IMR-90 (cell line): ENCODE results near the gene AGAP1. TPM values are rescaled to one million over a fixed set of nuclear protein-coding genes. Genes with fewer than 3 reads are reported as not detected.

Experiments
- ATAC-seq: fragments of 200-7000 bp; cut with Tn5 transposase; 2 replicates; pipeline ENCODE4 v1.9.1; 2020; ENCODE audit warnings: low read depth, mild to moderate bottlenecking, moderate library complexity
- BruUV-seq: library from RNA; stranded (reverse); fragments of 400-500 nt; replicated peaks from 2 replicates; lab custom pipeline; 2021; lab: Mats Ljungman, UMichigan
- CTCF ChIA-PET: fragments of 300-600 bp; formaldehyde crosslinking; extraction: SDS; loops from one replicate; lab custom pipeline; 2021; ENCODE audit warnings: antibody characterized with exemption; lab: Yijun Ruan, JAX
- POLR2A ChIA-PET: fragments of 300-600 bp; sonication (Branson Sonifier 250); formaldehyde crosslinking; loops from one replicate; lab custom pipeline; 2022; ENCODE audit warnings: antibody characterized with exemption; ENCODE audit not compliant: unreplicated experiment; lab: Charles Lee
- DNase-seq: peaks from one replicate; pipeline ENCODE4 v3.0.0; 2013
- H2AFZ ChIP-seq: replicated peaks from 2 replicates; pipeline ENCODE3; 2013; ENCODE audit warnings: low read length, mild to moderate bottlenecking; ENCODE audit not compliant: poor library complexity
- H2AK5ac ChIP-seq: 2 replicates; pipeline ENCODE4 v1.6.1; 2013; ENCODE audit warnings: low read depth, low read length, inconsistent platforms
- H2AK9ac ChIP-seq: replicated peaks from 2 replicates; pipeline ENCODE3; 2013; ENCODE audit warnings: mild to moderate bottlenecking, low read depth, low read length, moderate library complexity; ENCODE audit not compliant: poor library complexity
- H2BK120ac ChIP-seq: 2 replicates; pipeline ENCODE4 v1.6.1; 2013; ENCODE audit warnings: low read depth, low read length, inconsistent platforms
- H2BK15ac ChIP-seq: 3 replicates; pipeline ENCODE4 v1.6.1; 2013; ENCODE audit warnings: low read depth, low read length, inconsistent platforms
- H2BK20ac ChIP-seq: 2 replicates; pipeline ENCODE4 v1.6.1; 2013; ENCODE audit warnings: low read depth, mild to moderate bottlenecking, inconsistent platforms, low read length, moderate library complexity
- H2BK5ac ChIP-seq: 2 replicates; pipeline ENCODE4 v1.6.1; 2013; ENCODE audit warnings: mild to moderate bottlenecking, low read depth, low read length, inconsistent platforms; ENCODE audit not compliant: poor library complexity, severe bottlenecking
- H3K14ac ChIP-seq: replicated peaks from 2 replicates; pipeline ENCODE4 v1.6.1; 2013; ENCODE audit warnings: low read depth, low read length, inconsistent platforms
- H3K18ac ChIP-seq: 2 replicates; pipeline ENCODE4 v1.6.1; 2013; ENCODE audit warnings: low read depth, low read length, control low read depth
- H3K23ac ChIP-seq: 2 replicates; pipeline ENCODE4 v1.6.1; 2013; ENCODE audit warnings: low read depth, low read length, inconsistent platforms
- H3K27ac ChIP-seq: 2 replicates; pipeline ENCODE4 v1.5.1; 2013; ENCODE audit warnings: mild to moderate bottlenecking, control low read depth, low read length; ENCODE audit not compliant: insufficient read depth
- H3K27me3 ChIP-seq: 2 replicates; pipeline ENCODE4 v1.6.1; 2013; ENCODE audit warnings: low read length; ENCODE audit not compliant: control insufficient read depth, insufficient read depth
- H3K36me3 ChIP-seq: 2 replicates; pipeline ENCODE4 v1.6.1; 2013; ENCODE audit warnings: low read length, mixed read lengths; ENCODE audit not compliant: control insufficient read depth, insufficient read depth
- H3K4ac ChIP-seq: 2 replicates; pipeline ENCODE4 v1.6.1; 2013; ENCODE audit warnings: low read depth, low read length, inconsistent platforms
- H3K4me1 ChIP-seq: 2 replicates; pipeline ENCODE4 v1.6.1; 2013; ENCODE audit warnings: low read length, mixed read lengths; ENCODE audit not compliant: control insufficient read depth, insufficient read depth
- H3K4me2 ChIP-seq: 2 replicates; pipeline ENCODE4 v1.6.1; 2013; ENCODE audit warnings: low read depth, mild to moderate bottlenecking, control low read depth, low read length, moderate library complexity
- H3K4me3 ChIP-seq: 2 replicates; pipeline ENCODE4 v1.5.1; 2013; ENCODE audit warnings: low read depth, mild to moderate bottlenecking, control low read depth, low read length, moderate library complexity; ENCODE audit not compliant: insufficient read depth
- H3K56ac ChIP-seq: 2 replicates; pipeline ENCODE4 v1.6.1; 2013; ENCODE audit warnings: low read length, inconsistent platforms; ENCODE audit not compliant: insufficient read depth; ENCODE audit errors: extremely low read depth
- H3K79me1 ChIP-seq, 2 experiments: 2 replicates each; pipeline ENCODE4 v1.6.1; 2013; ENCODE audit warnings: low read length in 2 of 2, inconsistent platforms in 1 of 2, low read depth in 1 of 2
- H3K9ac ChIP-seq: 2 replicates; pipeline ENCODE4 v1.6.1; 2013; ENCODE audit warnings: low read depth, low read length, control low read depth
- H3K9me1 ChIP-seq: 2 replicates; pipeline ENCODE4 v1.6.1; 2013; ENCODE audit warnings: low read length, inconsistent platforms; ENCODE audit not compliant: insufficient read depth
- H3K9me3 ChIP-seq: 2 replicates; pipeline ENCODE4 v1.6.1; 2013; ENCODE audit warnings: low read length; ENCODE audit not compliant: control insufficient read depth, insufficient read depth
- H4K20me1 ChIP-seq: 2 replicates; pipeline ENCODE4 v1.6.1; 2013; ENCODE audit warnings: low read length, inconsistent platforms; ENCODE audit not compliant: insufficient read depth
- H4K5ac ChIP-seq: 2 replicates; pipeline ENCODE4 v1.6.1; 2013; ENCODE audit warnings: mild to moderate bottlenecking, low read depth, low read length, control low read depth
- H4K8ac ChIP-seq, 2 experiments: 2 replicates each; pipeline ENCODE4 v1.6.1; 2013; ENCODE audit warnings: low read depth in 2 of 2, low read length in 2 of 2, control low read depth in 1 of 2, inconsistent platforms in 1 of 2
- H4K91ac ChIP-seq: 2 replicates; pipeline ENCODE4 v1.6.1; 2013; ENCODE audit warnings: low read depth, low read length, inconsistent platforms; ENCODE audit not compliant: insufficient read depth
- BHLHE40 ChIP-seq: fragments of 150-350 bp; IDR thresholded peaks from 2 replicates; pipeline ENCODE4 v1.6.1; 2016; ENCODE audit warnings: mild to moderate bottlenecking, low read depth, low read length
- CEBPB ChIP-seq: IDR thresholded peaks from 2 replicates; pipeline ENCODE4 v1.6.1; 2012; ENCODE audit warnings: low read depth, low read length, improper control_type of control experiment
- CHD1 ChIP-seq: IDR thresholded peaks from 2 replicates; pipeline ENCODE4 v1.6.1; 2012; ENCODE audit warnings: low read depth, low read length, improper control_type of control experiment
- CTCF ChIP-seq: conservative IDR thresholded peaks from 2 replicates; pipeline ENCODE4 v1.5.1; 2012; ENCODE audit warnings: mild to moderate bottlenecking, low read depth, low read length, improper control_type of control experiment
- ELK1 ChIP-seq: fragments of 150-350 bp; IDR thresholded peaks from 2 replicates; pipeline ENCODE4 v1.6.1; 2016; ENCODE audit warnings: low read depth, mild to moderate bottlenecking, low read length, moderate library complexity, borderline replicate concordance
- FOS ChIP-seq: fragments of 150-350 bp; IDR thresholded peaks from 2 replicates; pipeline ENCODE4 v1.6.1; 2016; ENCODE audit warnings: low read depth, low read length
- MAFK ChIP-seq: IDR thresholded peaks from 2 replicates; pipeline ENCODE4 v1.6.1; 2012; ENCODE audit warnings: low read depth, low read length, improper control_type of control experiment
- MXI1 ChIP-seq: IDR thresholded peaks from 2 replicates; pipeline ENCODE4 v1.6.1; 2012; ENCODE audit warnings: low read depth, mild to moderate bottlenecking, low read length, moderate library complexity, borderline replicate concordance
- NFE2L2 ChIP-seq: fragments of 150-350 bp; IDR thresholded peaks from 2 replicates; pipeline ENCODE4 v1.6.1; 2016; ENCODE audit warnings: low read depth, mild to moderate bottlenecking, low read length
- POLR2A ChIP-seq: IDR thresholded peaks from 2 replicates; pipeline ENCODE4 v1.6.1; 2012; ENCODE audit warnings: mild to moderate bottlenecking, low read depth, low read length
- RAD21 ChIP-seq: IDR thresholded peaks from 2 replicates; pipeline ENCODE4 v1.6.1; 2012; ENCODE audit warnings: low read length, improper control_type of control experiment
- RCOR1 ChIP-seq: IDR thresholded peaks from 2 replicates; pipeline ENCODE4 v1.6.1; 2012; ENCODE audit warnings: mild to moderate bottlenecking, low read length, improper control_type of control experiment; ENCODE audit not compliant: insufficient replicate concordance
- RFX5 ChIP-seq: IDR thresholded peaks from 2 replicates; pipeline ENCODE4 v1.8.0; 2012; ENCODE audit warnings: low read depth, mild to moderate bottlenecking, low read length, moderate library complexity
- SMC3 ChIP-seq: fragments of 150-350 bp; IDR thresholded peaks from 2 replicates; pipeline ENCODE4 v1.6.1; 2016; ENCODE audit warnings: low read depth, mild to moderate bottlenecking, antibody characterized with exemption, low read length, moderate library complexity
- USF2 ChIP-seq: fragments of 150-350 bp; IDR thresholded peaks from 2 replicates; pipeline ENCODE4 v1.6.1; 2017; ENCODE audit warnings: mild to moderate bottlenecking, antibody characterized with exemption, low read length, low read depth
- WGBS, 2 experiments: methylation state at CpG; one replicate each; pipeline versions ENCODE4 v1.1.5 to v1.1.7; 2013; ENCODE audit warnings: missing lambda C conversion rate in 2 of 2; ENCODE audit not compliant: insufficient read length in 1 of 2; ENCODE audit errors: extremely low coverage in 2 of 2; 5-methylcytosine and 5-hydroxymethylcytosine counted together
- dilution Hi-C: fragments of 300-500 bp; cut with HindIII; formaldehyde crosslinking; loops from one replicate; pipeline ENCODE4 v1.14.3; 2018; ENCODE audit warnings: low sequenced_read_pairs; ENCODE audit not compliant: unreplicated experiment
- in situ Hi-C: fragments of 300-500 bp; cut with MboI; formaldehyde crosslinking; loops from 3 replicates; pipeline ENCODE4 v1.14.3; 2019; ENCODE audit warnings: low sequenced_read_pairs, inconsistent platforms, mixed read lengths
- intact Hi-C: fragments of 100-400 bp; cut with micrococcal nuclease; formaldehyde crosslinking; loops from 2 replicates; pipeline ENCODE4 v1.10.0; 2022
- polyA plus RNA-seq, 3 experiments: library from polyadenylated mRNA; depleted of rRNA; stranded (reverse); fragments of >200 nt; gene quantifications; 2 replicates each; pipeline ENCODE4 v1.2.3, GENCODE V29; 2012; ENCODE audit warnings: low replicate concordance in 1 of 3
- total RNA-seq: library from RNA; depleted of rRNA; stranded (reverse); fragments of >200 nt; gene quantifications from 2 replicates; pipeline ENCODE4 v1.2.3, GENCODE V29; 2012

Gene AGAP1
- total and polyA plus RNA-seq, 2 of the 4 experiments (the other 2 are of a cell fraction): 15.1 to 16.4 TPM

GRCh38 chr2:235723371-235723770, 229.5 kb downstream of the AGAP1 start:
- no peak for ATAC-seq
- no peak overlapping the region for H3K4ac ChIP-seq
- H2BK20ac ChIP-seq: no peak overlapping the region
- no peak overlapping the region for H2BK120ac ChIP-seq
- no peak overlapping the region for H3K9ac ChIP-seq
- peaks cover 9% of the 10 kb centered on the region; the same call in 1 of the 2 replicates for H3K9me1 ChIP-seq
- ChIA-PET POLR2A (no interaction called here), CTCF (no interaction called here)
- H4K20me1 ChIP-seq: peaks cover 7% of the 10 kb centered on the region; the same call in 1 of the 2 replicates
- TF ChIP-seq RAD21 (no peak), ELK1 (no peak), POLR2A (no peak), FOS (no peak), BHLHE40 (no peak), CEBPB (no peak), MXI1 (no peak), RFX5 (no peak), NFE2L2 (no peak), CHD1 (no peak), SMC3 (no peak), MAFK (no peak), USF2 (no peak), RCOR1 (no peak), CTCF (no peak)
- BruUV-seq: no TSS peak
- no peak overlapping the region for H2AK5ac ChIP-seq
- no peak overlapping the region for H3K27ac ChIP-seq
- no peak overlapping the region for H3K4me2 ChIP-seq
- H3K4me3 ChIP-seq: no peak overlapping the region
- H2BK5ac ChIP-seq: no peak overlapping the region
- H4K5ac ChIP-seq: no peak overlapping the region
- dilution Hi-C loops: no loop called here
- H3K56ac ChIP-seq: no peak overlapping the region
- WGBS, 2 experiments: 100% methylated on average over 2 of the region's 6 CpGs; no CpG with 5 or more reads in 1 of the 2 experiments
- H3K14ac ChIP-seq: no peak overlapping the region
- H4K91ac ChIP-seq: no peak overlapping the region
- in situ Hi-C loops: no loop called here
- no peak for DNase-seq
- H2AFZ ChIP-seq: no peak overlapping the region
- H2BK15ac ChIP-seq: no peak overlapping the region
- H3K36me3 ChIP-seq: no peaks in the 10 kb centered on the region
- H3K27me3 ChIP-seq: no peaks in the 10 kb centered on the region
- H3K18ac ChIP-seq: no peak overlapping the region
- peaks cover 0 to 8% of the 10 kb centered on the region in 2 experiments; a peak in 2 of 4 replicates for H3K79me1 ChIP-seq
- H2AK9ac ChIP-seq: no peak overlapping the region
- H3K9me3 ChIP-seq: no peaks in the 10 kb centered on the region
- no peak overlapping the region for H4K8ac ChIP-seq
- intact Hi-C loops: no loop called here
- no peak overlapping the region for H3K23ac ChIP-seq
- H3K4me1 ChIP-seq: peaks cover 4% of the 10 kb centered on the region; the same call in 1 of the 2 replicates
